Measurements from ENCODE around the gene DHX32.
"Not testable (repeated sequence)": the region's sequence is repeated elsewhere in the genome, so short reads cannot be mapped to it uniquely, and the experiment has no call there.

Gene DHX32, protein sequence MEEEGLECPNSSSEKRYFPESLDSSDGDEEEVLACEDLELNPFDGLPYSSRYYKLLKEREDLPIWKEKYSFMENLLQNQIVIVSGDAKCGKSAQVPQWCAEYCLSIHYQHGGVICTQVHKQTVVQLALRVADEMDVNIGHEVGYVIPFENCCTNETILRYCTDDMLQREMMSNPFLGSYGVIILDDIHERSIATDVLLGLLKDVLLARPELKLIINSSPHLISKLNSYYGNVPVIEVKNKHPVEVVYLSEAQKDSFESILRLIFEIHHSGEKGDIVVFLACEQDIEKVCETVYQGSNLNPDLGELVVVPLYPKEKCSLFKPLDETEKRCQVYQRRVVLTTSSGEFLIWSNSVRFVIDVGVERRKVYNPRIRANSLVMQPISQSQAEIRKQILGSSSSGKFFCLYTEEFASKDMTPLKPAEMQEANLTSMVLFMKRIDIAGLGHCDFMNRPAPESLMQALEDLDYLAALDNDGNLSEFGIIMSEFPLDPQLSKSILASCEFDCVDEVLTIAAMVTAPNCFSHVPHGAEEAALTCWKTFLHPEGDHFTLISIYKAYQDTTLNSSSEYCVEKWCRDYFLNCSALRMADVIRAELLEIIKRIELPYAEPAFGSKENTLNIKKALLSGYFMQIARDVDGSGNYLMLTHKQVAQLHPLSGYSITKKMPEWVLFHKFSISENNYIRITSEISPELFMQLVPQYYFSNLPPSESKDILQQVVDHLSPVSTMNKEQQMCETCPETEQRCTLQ

DNA sequence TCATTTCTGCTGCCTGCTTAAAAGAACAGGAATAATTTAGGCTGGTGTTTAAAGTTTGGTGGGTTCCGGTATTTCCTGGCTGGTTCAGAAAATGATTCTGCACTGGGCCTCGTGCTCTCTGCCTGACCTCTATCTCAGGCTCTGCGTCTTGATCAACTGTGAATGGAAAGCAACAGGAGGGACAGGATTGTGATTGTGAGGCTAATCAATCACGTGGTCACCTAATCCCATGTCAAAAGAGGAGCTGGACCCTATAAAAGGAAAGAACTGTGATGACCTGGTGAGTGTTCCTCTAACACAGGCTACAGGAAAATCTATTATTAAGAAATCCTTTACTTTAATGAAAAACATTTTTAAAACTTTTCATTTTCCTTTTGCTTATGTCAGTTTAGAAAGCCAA is at the start of gene DHX32:
Gene DHX32 (minus strand): TSS at position 101 of the 400 bp plus-strand sequence. CDS start 468 bp downstream, outside the sequence.
- FAIRE-seq, result no peak

DNA sequence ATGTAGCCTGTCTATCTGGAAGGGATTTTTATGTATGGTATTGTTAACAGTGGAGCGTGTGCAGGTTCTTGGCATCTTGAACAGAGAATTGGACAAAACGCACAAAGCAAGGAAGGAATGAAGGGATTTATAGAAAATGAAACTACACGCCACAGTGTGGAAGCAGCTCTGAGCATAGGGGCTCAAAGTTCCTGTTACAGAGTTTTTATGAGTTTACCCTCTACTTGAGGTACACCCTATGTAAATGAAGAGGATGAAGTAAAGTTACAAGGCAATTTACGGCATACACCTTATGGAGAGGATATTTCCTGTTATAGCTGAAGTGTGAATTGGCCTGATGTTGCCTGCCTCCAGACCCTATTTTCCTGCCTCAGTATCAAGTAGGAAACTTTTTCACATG is 48.5 kb upstream of the DHX32 start:
- no peak for FAIRE-seq

DNA sequence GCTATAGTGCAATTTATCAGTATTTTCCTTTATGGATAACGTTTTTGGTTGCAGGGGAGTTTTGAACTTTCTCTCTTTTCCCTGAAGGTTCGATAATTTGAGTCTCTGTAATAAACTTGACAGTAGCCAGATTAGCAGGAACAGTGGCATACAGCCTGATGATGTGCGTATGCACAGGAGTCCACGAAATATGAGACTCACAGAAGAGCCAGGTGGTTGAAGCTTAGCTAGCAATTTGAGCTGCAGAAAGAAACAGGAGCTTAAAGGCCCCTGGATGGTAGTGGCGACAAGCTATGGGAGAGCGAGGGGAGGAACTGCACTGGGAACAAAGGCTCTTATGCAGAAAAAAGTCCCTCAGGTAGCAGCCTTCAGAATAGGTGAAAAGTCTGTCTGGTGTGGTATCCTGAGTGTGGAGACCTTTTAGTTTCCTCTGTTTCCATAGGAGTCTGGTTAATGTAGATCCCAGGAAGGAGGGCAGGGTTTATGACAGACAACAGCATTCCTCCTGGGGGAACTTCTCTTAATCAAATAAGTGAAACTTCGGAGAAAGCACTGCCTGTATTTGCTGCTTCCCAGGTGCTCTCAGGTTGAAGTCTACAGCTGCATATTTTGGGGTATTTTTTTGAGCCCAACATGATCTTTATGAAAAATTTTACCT is 48.0 kb upstream of the DHX32 start:
- FAIRE-seq, result no peak

GRCh38 chr10:125927265-125927664 is 46.2 kb upstream of the DHX32 start:
- not testable (repeated sequence) for FAIRE-seq

- no peak for FAIRE-seq
Measured at GRCh38 chr10:125926247-125926646, 45.2 kb upstream of the DHX32 start.

DNA sequence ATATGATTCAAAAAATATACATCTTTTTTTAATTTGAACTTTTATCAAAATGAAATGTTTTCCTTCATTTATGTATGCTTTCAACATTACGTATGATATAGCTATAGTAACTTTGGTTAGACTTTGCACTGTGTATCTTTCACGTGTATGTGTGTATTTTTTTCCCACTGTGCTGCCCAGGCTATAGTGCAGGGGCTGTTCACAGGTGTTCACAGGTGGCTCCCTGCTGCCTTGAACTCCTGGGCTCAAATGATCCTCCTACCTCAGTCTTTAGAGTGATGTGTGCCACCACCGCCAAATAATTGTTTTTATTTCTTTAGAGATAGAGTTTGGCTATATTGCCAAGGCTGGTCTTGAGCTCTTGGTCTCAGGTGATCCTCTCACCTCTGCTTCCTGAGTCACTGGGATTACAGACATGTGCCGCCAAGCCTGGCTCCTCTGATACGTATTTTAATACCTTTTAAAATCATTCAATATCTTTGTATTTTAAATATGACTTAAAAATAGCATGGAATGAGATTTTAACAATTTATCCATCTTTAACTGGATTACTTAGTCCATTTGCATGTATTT is 44.3 kb upstream of the DHX32 start:
- no peak for FAIRE-seq

DNA sequence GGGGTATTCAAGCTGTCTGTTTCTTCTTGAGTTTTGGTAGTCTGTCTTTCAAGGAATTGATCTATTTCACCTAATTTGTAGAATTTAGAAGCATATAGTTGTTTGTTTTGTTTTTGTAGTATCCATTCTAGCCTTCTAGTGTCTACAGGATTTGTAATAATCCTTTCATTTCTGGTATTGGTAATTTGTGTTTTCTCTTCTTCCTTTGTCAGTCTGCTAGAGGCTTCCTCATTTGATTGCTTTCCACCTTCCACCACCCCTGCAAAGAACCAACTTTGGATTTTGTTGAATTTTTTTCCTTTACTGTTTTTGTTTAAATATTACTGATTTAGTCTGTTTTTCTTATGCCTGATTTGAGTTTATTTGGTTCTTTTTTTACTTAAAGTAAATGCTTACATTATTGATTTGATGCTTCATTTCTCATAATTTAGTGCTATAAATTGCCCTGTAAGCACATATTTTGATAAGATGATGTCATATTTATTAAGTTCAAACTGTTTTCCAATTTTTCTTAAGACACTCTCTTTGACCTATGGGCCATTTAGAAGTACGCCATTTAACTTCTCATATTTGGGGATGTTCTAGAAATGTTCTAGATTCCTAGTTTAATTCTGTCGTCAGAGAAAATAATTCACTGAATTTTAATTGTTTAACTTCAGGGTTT is 40.7 kb upstream of the DHX32 start:
- FAIRE-seq, result not testable (repeated sequence)

GRCh38 chr10:125917704-125918361 is 36.7 kb upstream of the DHX32 start:
- FAIRE-seq, result not testable (repeated sequence)

- FAIRE-seq, result no peak
Measured at GRCh38 chr10:125916977-125917376, 35.9 kb upstream of the DHX32 start.

- not testable (repeated sequence) for FAIRE-seq
Measured at GRCh38 chr10:125913277-125913676, 32.2 kb upstream of the DHX32 start.

DNA sequence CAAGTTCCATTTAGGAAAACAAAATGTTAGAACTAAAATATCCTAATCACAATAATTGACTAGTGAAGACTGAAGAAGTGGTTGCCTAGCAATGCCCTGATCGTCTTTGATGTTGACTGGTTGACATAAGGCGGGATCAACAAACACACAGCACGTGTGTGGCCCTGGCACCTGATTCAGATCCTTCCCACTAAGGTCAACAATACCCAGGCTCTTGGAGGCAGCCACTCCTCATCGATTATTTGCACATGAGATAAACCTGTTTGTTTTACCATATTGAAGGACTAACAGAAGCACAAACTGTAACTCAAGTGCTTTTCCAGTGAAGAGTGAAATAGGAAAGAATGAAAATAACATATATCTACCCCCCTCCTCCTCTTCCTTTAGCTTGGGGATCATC is 30.9 kb upstream of the DHX32 start:
- no peak for FAIRE-seq

GRCh38 chr10:125911145-125911544 is 30.1 kb upstream of the DHX32 start:
- no peak for FAIRE-seq

- not testable (repeated sequence) for FAIRE-seq
Measured at GRCh38 chr10:125909491-125909890, 28.4 kb upstream of the DHX32 start.

GRCh38 chr10:125908813-125909212 is 27.7 kb upstream of the DHX32 start:
- FAIRE-seq, result not testable (repeated sequence)

- FAIRE-seq, result not testable (repeated sequence)
Measured at GRCh38 chr10:125907598-125907997, 26.5 kb upstream of the DHX32 start.

GRCh38 chr10:125905069-125905994 is 24.2 kb upstream of the DHX32 start:
- FAIRE-seq, result not testable (repeated sequence)

DNA sequence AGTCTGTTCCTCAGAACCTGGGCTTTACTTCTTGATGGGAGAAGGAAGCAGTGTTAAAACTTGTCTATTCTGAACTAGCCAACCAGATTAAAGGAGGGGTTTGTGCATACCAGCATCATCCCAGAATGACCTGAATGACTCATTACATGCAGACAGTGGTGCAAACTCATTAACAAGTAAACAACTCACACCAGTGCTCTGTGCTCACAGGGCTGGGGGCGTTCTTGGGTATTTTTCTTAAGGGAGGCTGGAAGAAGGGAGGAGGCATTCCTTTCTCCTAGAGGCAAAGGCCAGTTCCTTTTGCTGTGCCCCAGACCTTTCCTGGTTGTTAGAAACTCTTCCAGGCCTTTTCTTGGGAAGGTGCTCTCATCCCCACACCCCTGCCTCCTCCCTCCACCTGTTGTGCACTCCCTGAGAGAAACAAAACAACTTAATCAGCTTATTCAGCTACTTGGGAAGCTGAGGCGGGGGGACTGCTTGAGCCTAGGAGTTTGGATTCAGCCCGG is 22.1 kb upstream of the DHX32 start:
- FAIRE-seq, result not testable (repeated sequence)

DNA sequence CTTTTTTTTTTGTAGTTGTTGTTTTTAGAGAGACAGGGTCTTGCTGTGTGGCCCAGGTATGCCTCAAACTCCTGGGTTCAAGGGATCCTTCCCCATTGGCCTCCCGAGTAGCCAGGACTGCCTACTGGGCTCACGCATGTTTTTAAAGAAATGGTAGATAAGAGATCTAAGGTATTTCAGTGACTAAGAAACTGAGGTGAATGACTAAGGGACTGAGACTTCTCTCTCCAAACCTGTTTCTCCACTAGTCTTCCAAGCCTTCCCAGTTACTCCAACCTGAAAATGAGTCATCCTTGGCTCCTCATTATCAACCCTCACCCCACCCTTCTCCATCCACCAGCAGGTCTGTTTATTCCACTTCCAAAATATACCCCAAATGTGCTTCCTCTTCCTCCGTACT is 19.9 kb upstream of the DHX32 start:
- not testable (repeated sequence) for FAIRE-seq

GRCh38 chr10:125897317-125897716 is 16.2 kb upstream of the DHX32 start:
- not testable (repeated sequence) for FAIRE-seq

All from islet of Langerhans (tissue), 1 donor.